UCSD-AML1 (cell line): ENCODE data around the gene PSMB5.

Experiments
- DNase-seq: peaks from one replicate; lab custom pipeline; 2025; ENCODE audit not compliant: unreplicated experiment; lab: John Stamatoyannopoulos, UW

The PSMB5 gene

DNA sequence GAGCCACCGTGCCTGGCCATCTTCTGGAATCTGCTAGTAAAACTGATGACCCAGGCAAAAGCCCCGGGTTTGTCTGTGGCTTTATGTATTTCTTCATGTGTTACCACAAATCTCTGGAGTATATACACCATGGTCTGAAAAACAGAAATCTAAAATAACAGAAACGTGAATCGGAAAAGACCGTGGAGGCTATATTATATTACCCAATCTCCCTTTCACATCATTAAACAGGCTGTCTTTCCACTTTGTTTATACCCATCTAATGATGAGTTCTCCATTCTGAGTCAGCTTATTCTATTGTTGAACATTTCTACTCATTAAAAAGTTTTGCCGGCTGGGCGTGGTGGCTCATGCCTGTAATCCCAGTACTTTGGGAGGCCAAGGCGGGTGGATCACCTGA, 42.8 kb downstream of the PSMB5 start:
- no peak for DNase-seq

DNA sequence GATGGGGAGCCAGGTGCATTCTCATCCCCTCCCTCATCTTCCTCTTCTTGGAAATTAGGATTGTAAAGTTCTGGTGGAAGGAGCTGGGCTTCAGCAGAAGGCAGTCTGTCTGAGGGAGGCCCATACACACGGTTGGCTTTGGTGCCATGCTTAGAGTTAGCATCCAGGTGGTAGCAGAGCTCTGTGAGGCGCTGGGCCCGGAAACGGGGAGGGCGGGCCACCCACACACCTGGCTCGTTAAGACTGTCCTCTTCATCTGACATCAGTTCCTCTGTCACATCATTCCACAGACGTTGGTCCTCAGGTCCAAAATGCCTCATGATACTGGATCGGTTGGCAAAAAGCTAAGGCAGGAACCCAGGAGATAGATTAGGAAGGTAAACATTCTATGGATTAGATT, 47.4 kb downstream of the PSMB5 start:
- no peak for DNase-seq

DNA sequence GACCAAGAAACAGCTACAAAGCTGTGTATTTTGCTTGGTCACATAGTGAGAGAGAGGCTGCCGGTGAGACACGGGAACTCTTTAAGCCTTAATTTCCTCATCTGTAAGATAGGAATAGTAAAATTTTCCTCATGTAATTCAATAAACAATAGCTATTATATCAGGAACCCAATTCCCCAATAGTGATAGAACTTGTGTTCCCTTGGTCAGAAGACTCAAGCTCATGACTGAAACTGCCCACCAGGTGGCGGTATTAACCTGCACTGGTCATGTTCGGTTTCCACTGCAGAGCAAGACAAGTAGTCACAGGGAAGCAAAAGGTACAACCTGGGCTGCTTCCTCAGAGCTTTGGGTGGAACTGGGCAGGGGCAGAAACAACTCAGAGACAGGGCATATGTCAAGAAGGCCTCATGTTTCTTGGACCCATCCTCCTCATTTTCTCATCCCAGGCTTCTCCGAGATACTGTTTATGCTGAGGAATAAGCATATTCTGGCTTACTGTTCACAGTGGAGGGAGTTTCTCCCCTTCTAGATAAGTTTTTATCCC, 48.1 kb downstream of the PSMB5 start:
- peak; percentile 77 for DNase-seq

DNA sequence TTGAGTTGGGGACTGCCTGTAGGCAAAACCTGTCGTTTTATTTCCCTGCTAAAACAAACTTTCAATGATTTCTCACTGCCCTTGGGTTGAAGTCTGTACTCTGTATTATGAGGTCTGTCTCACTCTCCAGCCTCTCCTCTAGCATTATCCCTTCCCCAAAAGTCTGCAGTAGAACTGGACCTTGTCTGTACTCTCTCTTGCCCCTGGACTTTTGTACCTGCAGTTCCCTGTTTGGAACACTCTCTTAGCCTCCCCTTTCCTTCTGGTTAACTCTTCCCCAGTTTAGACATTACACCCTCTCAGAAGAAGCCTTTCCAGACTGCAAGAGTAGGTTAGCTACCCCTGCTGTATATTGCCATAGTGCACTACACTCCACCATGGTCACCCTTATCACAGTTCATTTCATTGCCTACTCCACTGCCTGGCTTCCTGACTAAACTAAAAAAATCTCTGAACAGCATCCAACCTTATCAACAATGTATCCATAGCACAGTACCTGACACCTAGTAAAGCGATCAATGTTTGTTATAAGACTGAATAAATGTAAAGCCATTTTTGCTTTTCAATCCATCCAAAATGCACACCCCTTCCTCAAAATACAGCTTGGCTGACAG, 48.7 kb downstream of the PSMB5 start:
- no peak for DNase-seq

DNA sequence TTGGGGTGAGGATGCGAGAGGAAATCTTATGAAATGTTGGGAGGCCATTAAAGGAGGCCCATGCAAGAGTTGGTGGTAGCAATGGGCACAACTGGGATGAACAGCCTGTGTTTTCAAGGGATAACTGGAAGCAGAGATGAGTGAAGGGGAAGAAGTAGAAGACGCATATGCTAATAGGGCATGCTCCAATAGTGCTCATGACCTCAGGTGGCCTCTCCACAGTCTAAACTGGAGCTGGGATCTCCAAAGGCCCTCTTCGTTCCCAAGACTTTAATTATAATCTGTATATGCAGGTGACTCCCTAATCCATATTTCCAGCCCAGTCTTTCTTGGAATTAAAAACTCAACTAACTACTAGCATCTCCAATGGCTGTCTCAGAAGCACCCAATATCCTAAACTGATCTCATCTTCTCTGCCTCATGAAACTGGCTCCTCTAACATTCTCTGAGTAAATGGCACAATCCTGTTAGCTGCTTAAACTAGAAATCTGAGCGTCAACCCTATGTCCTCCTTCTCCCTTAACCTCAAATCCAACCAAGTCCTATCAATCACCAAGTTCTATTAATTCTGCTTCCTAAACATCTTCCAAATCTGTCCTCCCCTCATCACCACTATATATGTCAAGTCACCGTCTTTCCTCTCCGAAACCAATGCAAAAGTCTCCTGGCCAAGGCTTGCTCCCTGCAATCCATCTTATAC, 49.6 kb downstream of the PSMB5 start:
- DNase-seq = no peak

DNA sequence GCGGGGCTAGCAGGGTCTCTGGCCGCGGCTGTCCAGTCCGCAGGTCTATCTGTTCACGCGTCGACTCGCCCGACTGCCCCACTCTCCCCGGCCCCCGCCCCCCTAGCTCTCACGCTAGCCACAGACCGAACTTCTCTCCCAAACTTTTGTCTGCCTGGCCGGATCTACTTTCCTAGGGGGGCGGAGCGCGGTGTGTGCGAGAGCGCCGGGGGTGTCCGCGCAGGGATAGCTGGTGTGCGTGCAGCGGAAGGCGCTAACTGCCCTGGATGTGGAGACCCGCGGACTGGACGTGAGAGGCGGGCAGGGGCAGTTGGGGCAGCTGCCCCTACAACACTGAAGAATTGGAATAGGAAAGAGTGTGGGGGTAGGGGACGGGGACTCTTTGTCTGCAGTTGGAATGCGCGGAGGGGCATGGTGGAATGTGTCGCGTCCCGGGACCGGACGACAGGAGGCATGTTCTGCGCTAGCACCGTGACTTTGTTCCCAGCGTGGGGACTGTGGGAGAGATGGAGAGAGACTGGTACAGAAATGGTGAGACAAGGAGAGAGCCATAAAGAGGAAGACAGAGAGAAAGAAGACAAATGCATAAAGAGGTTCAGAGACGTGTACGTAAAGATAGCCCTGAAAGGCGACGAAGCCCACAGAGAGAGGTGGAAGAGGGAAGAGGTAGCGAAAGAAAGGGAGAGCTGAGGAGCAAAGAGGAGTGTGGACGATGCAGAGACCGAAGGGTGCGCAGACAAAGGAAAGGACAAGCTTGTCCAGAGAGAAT, 52.0 kb downstream of the PSMB5 start, which contains the start of gene AJUBA:
Gene AJUBA (minus strand): TSS at position 75 of the 769 bp plus-strand sequence. CDS start 285 bp downstream, outside the sequence.
- DNase-seq = peak; percentile 88

DNA sequence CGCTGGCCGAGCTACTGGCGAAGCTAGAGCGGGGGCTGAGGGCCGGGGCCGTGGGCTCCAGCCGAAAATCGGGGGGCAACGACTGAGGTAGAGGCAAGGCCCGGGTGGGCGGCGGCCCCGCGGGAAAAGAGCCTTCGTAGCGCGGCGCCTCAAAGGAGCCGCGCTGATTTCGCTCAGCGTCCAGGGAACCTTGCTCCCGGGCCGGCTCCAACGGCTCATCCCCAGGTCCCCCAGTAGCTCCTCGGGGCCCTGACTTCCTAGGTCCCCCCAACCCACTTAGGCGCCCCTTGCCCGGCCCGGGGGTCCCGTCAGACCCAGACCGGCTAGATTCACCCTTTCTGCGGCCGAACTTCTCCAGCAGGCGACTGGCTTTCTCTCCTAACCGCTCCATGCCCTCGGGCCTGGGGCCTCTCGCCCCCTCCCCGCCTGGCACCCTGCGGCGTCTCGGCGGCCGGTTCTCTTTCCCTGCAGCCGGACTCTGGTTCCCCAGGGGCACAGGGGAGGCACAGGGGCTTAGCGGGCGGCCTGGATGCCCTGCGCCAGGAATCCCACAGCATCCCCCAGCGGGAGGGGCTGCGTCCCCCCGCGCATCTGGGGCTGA, 52.7 kb downstream of the PSMB5 start:
- no peak for DNase-seq

DNA sequence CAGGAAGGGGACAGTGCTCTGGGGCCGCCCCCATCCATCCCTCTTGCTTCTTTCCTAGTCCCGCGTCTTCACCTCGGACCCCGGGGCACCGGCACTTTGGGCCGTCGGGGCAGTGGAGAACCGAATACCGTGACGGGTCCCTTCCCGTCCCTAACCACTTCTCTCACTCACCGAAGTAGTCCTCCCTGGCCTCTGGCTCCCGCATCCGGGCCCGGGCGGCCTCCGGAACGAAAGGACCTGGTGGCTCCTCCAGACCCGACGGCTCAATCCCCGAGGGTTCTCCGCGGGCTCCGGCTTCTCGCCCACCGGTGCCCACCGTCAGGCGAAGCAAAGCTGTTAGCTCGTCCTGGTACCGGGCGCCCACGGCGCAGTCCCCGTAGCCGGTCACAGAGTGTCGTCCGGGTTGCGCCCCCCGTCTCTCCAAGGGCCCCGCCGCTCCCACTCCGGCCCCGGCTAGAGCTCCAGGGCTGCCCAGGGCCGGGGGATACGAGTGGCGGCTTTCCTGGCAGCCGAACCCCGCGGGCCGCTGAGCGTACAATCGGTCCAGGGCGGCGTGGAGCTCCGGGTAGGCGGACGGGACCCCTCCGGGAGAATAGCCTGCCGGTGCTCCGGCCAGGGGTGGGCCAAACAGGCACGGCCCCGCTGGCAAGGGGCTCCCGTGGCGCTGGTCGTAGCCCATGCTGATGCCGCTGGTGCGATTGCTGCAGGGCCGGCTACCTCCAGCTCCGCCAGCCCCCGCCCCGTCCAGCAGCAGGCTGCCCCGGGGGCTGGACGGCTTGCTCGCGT, 53.4 kb downstream of the PSMB5 start:
- DNase-seq = no peak

DNA sequence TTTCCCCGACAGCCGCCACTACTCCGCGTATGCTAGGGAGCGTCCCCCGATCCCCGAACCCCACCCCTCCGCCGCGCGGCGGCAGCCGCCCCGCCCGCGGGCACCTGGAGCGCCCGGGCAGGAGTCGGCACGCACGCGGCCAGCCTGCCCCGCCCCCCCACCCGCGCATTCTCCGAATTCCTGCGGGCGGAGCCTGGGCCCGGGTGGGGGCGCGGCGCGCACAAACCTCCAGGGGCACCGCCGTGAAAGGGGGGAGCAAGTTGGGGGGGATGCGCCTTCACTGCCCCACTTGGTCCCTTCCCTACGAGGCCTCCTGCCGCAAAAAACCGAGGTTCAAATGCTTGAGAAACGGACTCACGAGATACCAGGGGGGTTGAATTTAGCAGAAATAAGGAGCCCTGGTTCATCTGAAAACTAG, 54.0 kb downstream of the PSMB5 start:
- DNase-seq = no peak

DNA sequence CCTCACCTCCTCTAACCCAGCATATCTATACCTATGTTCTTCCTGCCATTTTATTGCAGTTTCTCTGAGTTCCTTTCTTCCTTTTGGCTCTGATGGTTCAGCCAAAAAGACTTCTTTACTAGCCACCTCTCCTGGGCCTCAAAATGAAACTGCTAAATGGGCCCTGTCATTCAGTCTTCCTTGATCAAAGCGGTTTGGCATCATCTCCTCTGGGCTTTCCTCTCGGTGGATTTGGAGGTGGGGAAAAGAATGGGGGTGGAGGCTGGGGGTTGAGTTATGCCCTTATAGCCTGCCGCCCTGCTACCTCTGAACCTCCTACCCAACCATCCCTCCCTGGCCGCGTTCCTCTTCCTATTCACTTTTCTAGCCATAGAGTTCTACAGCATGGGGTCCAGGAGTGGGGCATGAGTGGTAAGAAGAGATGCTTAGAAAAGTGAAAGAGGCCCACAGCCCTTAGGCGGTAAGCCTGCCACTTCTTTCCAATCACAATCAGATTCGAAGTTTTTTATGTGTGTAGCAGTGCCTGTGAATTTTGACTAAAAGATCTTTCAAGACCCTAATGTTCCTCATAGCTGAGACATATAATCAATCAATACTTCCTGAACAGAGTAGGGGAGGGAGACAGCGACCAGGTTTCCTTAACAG, 54.8 kb downstream of the PSMB5 start:
- no peak for DNase-seq

DNA sequence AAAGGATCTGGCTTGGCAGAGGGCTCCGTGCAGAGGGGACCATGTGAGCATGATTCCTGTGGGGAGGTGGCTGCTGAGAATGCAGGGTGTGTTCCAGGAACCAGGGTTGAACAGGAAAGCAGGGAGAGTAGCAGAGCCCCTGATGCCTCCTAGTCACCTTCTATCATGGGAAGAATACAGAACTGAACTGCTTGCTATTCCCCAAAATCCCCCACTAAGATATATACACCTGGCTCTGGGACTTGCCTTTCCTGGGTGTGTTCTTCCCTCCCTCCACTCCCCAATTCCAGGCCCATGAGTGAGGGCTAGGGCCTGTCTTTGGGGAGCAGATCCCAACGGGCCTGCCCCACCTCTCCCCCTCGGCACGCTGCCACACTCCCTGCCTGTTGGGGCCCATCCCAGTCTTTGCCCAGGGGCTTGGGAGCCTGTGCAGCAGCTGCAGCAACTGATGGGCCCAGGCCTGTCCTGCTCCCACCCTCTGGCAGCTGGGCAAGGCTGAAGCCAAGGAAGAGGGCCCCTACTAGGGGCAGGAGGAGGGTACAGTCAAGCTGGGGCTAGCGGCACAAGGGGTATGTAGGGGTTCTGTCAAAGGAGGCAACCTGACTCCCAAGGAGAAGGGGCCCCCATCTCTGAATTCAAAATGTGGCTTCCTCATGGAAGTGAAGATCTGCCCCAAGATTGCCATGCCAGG, 55.6 kb downstream of the PSMB5 start:
- no peak for DNase-seq

DNA sequence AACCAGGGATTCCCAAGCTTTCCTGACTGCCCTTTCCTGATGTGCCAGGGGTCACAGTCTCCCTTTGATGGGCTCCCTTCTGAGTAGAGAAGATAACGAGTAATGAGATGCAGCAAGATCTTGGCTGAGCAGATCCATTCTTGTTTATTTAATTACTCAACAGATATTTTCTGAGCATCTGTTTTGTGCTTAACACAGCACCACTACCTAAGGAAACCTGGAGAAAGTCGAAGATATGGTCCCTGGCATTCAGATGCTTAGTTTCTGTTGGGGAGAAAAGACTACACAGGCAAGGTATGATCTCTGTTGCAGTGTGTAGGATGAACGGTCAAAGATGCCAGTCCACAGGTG, 56.2 kb downstream of the PSMB5 start:
- no peak for DNase-seq

DNA sequence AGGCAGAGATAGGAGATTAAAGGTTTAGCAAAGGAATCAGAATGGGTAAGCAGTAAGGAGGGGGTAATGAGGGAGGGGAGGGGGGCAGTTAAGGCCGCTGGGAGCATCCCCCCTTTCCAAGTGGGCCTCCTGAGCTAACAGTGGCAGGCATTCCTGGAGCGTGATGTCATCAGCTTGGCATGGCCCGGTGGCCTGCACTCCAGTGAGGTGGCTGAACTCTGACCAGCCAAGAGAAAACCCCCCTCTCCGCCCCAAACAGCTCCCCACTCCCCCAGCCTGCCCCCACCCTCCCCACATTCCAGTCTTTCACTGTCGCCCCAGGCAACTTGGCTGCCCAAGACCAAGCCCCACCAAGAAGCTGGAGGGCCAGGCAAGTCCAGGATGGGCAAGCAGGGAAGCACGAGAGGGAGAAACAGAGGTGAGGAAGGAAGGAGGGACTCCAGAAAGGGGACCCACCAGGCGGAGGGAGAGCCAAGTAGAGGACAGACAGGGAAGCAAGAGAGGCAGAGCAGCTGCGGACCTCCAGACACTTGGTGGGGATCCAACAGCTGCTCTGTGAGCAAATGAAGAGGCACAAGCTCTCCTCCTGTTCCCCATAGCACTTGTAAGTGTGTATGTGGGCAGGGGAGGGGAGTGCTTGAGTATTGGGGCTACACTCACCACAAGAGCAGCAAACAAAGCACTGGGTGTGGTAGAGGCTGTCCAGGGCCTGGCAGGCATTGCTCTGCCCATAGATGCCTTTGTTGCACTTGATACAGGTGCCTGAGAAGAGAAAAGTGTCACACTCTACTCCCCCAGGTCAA, 56.8 kb downstream of the PSMB5 start:
- DNase-seq = no peak

DNA sequence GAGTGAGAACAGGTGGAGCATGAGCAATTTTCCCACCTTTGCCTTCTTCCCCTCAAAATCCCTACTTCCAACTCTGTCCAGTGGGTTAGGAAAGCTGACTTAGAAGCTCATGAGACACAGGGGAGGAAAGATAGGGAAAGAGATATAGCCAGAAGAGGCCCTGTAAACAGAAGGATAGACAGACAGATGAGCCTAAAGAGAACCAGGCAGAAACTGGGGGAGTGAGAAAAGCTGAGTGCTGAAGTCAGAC, 57.3 kb downstream of the PSMB5 start:
- no peak for DNase-seq

DNA sequence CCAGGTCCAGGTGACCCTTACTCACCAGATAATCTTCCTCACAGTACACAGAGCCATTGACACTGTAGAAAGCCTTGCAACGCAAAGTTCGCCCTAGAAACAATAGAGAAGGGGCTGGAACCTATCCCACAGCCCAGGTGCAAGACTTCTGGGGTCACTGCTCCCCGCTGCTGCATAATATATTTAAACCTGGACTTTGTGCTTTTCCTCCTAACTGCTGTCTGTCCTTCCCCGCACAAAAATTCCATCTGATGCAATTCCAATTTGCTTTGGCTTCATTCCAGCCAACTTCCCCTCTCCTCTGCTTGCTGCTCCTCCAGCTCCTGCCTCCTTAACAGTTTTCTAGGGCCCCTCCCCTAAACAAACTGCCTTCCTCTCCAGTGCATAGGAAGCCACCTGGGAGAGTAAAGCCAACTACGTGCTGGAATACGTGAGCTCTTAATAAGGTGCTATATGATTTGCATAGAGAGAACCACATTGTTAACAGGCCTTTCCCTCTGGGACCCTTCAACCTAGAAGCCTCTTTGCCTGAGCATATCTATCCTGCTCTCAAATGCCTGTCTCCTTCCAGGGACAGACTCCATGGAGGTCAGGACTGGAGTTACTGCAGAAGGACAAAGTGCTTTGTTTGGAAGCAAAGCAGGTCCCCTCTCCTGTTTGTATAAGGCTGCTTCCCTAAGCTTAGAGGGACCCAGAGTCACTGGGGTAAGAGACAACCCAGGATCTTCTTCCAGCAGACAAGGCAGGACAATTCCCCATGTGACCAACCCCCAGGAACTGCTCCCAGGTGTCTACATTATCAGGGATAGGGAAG, 57.9 kb downstream of the PSMB5 start:
- DNase-seq = no peak
